ENCODE data around the gene METTL16.
A peak's percentile ranks its signal among the peaks of the same experiment; 100 is the strongest.
"Not testable (repeated sequence)": the region's sequence is repeated elsewhere in the genome, so short reads cannot be mapped to it uniquely, and the experiment has no call there.

The METTL16 gene

DNA sequence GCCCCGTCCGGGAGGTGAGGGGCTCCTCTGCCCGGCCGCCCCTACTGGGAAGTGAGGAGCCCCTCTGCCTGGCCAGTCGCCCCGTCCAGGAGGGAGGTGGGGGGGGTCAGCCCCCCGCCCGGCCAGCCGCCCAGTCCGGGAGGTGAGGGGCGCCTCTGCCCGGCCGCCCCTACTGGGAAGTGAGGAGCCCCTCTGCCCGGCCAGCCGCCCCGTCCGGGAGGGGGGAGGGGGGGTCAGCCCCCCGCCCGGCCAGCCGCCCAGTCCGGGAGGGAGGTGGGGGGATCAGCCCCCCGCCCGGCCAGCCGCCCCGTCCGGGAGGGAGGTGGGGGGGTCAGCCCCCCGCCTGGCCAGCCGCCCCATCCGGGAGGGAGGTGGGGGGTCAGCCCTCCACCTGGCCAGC, 64.2 kb downstream of the METTL16 start:
- not testable (repeated sequence) for DNase-seq

DNA sequence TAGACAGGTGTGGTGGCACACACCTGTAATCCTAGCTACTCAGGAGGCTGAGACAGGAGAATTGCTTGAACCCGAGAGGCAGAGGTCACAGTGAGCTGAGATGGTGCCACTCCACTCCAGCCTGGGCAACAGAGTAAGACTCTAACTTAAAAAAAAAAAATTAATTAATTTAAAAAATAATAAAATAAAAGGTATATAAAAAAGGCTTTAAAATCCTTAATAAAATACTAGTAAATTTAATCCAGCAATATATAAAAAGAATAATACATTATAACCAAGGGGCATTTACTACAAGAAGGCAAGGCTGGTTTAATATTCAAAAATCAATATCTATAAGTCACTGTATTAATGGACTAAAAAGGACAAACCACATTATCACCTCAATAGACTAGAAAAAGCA, 66.0 kb downstream of the METTL16 start:
- no peak for DNase-seq

DNA sequence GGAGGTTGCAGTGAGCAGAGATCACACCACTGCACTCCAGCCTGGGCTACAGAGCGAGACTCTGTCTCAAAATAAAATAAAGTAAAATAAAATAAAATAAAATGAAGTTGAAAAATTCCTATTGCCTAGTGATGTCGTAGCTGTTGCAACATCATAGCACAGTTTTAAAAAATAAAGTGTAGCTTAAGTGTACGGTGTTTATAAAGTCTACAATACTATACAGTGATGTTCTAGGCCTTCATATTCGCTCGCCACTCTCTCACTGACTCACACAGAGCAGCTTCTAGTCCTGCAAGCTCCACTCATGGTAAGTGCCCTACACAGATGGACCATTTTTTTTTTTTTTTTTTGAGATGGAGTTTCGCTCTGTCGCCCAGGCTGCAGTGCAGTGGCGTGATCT, 67.3 kb downstream of the METTL16 start:
- no peak for DNase-seq

DNA sequence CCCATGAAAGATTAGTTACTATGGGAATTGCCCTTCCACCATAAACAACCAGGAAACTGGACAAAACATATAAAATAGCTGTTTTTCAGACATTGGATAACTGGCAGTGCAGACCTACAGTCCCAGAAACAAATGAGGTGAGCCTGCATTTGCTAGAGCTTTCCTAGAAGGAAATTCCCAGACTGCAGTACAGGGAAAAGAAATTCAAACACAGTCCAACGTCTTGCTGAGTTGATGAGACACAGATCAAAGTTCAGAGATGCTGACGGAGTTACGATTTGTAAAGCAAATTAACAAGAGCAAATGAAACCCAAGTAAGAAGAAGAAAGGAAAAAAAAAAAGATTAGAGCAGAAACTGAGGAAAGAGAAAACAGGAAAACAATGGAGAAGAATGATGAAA, 69.5 kb downstream of the METTL16 start:
- DNase-seq, result no peak

DNA sequence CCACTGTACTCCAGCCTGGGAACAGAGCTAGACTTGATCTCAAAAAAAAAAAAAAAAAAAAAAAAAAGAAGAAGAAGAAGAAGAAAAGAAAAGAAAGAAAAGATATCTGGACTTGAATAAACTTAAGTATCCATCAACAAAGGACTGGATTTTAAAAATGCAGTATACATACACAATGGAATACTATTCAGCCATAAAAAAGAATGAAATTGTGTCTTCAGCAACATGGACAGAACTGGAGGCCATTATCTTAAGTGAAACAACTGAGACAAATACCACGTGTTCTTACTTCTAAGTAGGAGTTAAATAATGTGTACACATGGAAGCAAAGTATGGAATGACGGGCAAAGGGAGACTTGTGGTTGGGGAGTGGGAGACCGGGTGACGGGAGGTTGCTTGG, 70.8 kb downstream of the METTL16 start:
- no peak for DNase-seq

DNA sequence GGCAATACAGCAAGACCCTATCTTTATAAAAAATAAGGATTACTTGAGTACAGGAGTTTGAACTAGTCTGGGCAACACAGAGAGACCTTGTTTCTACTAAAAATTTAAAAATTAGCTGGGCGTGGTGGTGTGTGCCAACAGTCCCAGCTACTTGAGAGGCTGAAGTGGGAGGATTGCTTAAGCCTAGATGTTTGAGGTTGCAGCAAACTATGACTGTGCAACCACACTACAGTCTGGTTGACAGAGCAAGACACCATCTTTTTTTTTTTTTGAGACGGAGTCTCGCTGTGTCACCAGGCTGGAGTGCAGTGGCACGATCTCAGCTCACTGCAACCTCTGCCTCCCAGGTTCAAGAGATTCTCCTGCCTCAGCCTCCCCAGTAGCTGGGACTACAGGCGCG, 71.7 kb downstream of the METTL16 start:
- peak; percentile 27 for DNase-seq

DNA sequence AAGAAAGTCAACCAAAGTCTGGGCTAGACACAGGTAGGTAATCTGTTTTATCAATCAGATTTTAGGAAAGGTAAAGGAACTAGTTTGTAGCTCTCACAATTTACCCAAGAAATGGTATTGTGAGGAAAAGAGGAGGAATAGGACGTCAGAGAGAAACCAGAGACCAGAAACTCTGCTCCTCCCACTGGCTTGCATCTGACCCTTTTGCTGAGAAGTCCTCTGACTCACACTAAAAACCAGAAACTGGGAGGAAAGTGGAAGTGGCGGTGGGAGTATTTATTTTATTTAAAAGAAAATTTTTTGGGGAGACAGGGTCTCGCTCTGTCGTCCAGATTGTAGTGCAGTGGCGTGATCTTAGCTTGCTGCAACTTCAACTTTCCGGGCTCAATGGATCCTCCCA, 72.9 kb downstream of the METTL16 start:
- DNase-seq, result peak; percentile 36

DNA sequence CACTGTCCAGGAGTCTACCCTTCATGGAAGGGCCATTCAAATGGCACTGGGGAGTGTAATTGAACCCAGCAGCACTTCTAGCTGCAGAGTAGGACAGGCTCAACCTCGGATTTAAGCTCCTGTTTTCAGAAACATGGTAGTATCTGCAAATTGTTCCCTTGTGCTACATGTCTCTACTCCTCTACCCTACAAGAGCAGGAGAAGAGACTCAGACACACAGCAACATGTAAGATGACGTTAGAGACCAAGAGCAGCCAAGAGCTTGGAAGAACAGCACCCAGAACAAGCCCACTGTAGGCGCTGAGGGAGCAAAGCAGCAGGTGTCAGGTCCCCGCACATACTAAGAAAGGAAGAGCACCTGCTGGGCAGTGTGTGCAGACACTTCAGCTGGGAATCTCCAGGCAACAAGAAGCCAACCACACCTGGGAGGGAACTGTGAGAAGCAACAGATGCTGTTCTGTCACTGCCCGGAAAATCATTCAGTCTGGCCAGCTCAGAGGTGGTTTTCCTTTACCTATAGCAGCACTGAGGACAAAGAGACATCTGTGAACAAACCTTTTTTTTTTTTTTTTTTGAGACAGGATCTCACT, 75.3 kb downstream of the METTL16 start:
- no peak for DNase-seq

DNA sequence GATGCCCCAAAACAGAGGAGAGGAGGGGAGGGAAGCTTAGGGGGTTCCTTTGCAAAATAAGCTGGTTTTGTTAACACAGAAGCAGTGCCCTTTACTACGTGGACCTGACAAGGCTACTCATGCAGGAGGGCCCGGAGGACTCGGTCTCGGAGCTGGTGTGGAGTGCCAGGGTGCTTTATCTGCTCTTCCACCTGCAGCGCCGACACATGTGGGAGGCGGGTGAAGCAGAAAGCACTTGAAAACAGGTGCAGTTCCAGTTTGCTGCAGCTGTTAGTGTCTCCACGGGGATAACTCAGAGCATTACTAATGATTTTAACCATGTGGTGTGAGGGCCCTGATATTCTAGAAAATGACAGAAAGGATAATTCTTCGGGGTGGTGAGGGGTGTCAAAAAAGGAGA, 75.8 kb downstream of the METTL16 start:
- no peak for DNase-seq

DNA sequence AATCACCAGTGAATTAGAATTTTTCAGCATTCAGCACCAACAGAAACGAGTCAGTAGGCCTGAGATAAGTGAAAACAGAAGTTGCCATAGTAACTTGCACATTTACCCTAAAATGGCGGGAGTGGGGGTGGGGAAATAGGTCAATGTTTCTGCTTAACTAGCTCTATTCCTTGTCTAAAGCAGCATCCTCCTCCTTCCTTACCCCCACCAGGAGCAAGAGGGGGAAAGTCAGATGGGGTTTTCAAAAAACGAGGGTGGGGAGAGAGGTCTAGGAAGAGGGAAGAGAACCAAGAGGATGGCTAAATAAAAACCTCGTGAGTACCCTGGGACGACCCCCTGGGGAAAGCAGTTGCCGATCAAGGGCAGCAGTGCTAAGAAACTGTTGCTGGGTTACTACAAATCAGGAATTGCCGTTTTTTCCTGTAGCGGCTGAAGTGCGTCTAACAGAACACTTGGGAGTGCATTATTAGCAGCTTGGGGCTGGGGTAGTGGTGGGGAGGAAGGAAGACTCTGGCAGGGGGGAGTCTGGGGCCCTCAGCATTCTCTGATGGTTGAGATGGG, 76.4 kb downstream of the METTL16 start:
- peak; percentile 49 for DNase-seq

DNA sequence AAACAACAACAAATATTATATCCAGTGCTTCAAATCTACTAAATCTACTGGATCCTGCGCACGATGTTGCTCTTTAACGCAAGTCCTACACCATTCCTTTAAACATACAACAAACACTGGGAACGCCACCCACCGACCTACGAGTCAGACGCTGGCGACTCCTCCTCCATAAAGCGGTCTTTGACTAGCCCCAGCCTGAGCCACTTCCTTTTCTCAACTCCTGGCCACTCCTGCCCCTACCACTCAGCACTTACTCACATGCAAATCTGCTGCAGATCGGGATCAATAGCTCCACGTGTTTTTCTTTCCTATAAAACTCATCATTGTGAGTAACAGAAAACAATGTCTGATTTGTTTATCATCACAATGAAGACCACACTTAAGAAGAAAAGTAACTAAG, 78.0 kb downstream of the METTL16 start:
- DNase-seq, result peak; percentile 20

DNA sequence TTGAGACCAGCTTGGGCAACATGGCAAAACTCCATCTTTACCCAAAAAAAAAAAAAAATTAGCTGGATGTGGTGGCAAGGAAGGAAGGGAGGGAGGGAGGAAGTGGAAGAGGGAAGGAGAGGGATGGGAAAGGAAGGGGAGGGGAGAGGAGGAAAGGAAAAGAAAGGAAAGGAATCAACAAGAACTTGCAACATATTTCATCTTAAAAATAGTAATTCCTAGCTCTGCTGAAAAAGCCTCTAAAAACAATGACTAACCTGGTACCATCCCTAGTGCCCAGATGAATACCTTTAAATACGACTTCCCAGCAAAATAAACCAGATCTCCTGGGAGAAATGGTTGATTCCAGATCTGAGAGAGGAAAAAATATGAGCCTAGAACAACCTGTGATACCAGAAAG, 83.8 kb downstream of the METTL16 start:
- no peak for DNase-seq

DNA sequence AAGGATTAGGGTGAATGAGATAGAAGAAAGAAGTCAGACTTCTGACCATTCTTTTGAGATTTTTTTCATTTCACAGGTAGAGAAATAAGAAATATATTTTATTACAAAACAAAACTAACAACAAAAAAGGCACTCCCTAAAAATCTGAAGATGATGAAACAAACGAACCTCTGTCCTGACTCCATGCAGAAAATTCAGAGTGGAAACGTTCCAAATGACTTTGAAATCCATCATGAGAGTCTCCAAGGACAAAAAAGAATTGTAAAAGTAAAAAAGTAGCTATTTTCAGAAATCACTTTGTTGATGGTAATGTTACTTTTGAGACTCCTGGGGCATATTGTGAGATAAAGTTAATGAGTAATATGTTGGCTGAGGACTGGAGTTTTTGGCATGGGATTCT, 84.5 kb downstream of the METTL16 start:
- no peak for DNase-seq

DNA sequence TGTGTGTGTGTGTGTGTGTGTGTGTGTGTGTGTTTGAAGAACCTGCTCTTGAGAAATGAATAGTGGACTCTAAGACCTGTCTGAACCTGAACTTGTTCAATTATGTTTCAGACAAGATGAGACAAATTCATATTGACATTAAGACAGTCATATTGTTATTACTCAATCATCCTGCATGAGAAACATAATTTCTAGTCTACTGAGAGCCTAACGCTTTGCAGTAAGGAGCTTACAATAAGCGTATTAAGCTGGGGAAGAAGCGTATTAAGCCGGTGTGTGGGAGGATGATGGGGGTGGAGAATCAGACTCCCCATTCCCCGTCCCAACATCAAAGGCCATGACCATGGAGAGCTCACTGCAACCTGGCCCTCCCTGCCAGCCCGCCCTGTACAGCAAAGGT, 88.4 kb downstream of the METTL16 start:
- DNase-seq, result no peak

DNA sequence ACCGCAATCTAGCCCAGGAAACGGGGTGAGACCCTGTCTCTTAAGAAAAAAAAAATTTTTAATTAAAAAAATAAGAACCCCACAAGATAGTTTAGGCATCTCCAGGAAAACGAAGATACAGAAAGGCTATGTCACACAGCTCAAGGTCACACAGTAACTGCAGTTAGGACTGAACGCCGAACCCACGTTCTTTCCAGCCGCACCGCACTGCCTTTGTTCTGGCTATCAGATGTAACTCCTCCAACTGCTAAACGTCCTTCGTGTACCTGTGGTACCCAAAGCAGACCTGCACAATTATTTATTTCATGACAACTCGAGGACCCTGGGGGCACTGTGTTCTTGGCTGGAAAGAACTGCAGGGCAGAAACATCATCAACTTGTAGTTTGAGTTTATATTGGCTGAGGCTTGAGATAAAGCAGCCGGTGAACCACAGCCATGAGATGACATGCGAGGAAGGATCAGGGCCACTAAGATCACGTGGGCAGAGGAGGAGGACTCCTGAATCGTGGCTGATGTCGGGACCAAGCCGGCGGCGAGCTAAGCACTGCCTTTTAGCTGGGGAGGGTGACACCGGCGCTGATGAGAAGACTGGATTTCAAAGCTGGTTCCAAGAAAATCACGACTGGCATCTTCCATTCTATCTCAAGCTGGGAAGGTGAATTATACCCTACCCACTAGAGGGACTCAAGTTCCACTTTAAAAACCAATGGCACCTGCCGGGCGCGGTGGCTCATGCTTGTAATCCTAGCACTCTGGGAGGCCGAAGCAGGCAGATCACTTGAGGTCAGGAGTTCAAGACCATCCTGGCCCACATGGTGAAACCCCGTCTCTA, 90.2 kb downstream of the METTL16 start:
- DNase-seq, result no peak

DNA sequence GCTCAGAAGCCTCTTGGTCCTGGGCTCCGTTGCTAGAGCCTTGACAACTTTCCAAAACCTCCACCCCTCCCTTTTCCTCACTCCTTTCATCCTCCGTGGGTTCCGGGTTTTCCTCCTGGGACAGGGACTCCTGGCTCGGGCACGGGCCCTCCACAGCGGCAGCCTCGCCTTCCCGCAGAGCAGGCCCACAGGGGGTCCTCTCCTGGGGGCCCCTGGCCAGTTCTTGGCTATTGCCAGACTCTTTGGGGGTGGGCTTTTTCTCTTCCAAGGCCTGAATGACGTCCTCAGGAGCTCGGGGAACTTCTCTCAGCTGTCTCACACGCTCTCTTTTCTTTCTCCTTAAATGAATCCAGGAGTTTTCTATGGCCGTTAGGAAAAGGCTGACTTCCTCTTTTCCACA, 91.5 kb downstream of the METTL16 start:
- DNase-seq, result no peak

DNA sequence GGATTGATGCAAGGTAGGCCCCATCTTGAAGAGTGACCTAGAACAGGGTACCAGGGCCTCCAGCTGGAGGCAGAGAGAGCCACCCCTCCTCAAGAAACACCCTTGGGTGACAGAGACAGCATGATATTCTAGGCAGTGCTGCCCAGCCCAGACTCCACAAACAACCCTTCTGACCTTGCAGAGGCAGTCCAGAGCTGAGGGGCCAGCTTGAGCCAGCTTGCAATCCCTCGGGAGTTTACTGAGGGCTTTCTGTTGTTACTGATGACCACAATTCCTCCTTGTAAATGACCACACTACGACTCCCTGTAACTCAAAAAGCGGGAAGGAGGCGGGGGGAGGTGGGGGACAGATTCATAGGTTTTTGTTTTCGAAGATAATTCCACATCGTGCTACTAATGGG, 92.2 kb downstream of the METTL16 start:
- DNase-seq, result no peak

DNA sequence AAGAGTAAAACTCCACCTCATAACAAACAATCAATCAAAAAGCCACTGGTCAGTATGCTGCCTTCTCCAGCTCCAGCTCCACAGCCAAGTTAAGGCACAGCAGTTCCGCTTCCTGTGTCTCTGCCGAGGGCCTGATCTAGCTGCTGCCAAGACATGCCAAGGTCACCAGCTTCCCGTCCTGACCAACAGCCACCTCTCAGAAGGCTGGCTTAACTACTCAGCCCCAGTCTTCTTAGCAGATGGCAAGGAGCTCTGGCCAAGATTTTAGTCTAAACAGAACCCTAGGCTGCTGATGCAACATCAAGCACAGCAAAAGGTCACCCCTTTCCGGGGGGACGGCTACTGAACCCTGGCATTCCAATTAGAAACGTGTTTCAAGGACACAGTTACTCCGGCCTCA, 93.1 kb downstream of the METTL16 start:
- DNase-seq, result no peak

DNA sequence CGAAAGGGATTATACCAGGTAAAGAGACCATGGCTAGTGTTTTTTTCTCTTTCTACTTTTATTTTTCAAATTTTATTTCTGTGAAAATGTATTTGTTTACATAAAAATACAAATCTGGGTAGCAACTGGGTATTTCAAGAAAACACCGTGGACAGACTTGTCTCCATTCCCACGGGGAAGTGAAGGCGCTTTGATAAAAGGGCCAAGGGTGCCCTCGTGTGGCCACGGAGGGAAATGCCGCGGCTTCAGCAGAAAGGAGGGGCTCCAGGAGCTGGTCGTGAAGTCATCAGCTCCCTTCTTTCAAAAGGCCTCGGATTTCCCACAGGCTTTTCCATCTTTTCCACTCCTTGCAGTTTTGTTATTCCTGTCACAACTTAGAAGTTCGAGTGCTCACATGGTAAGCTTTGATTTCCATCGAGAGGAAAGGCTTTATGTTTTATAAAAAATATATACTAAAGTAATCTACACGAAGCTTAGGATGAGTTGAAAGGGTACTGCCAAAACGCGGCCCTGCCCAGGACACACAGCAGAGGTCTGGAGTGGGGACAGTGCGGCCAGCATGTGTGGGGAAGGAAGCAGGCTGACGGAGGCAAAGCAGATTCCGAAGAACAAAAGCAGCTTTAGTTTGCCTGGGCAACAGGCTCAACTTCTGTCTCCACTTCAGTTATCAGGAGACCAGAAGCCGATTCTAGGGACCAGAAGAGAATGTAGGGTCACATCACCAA, 95.5 kb downstream of the METTL16 start:
- peak; percentile 85 for DNase-seq

DNA sequence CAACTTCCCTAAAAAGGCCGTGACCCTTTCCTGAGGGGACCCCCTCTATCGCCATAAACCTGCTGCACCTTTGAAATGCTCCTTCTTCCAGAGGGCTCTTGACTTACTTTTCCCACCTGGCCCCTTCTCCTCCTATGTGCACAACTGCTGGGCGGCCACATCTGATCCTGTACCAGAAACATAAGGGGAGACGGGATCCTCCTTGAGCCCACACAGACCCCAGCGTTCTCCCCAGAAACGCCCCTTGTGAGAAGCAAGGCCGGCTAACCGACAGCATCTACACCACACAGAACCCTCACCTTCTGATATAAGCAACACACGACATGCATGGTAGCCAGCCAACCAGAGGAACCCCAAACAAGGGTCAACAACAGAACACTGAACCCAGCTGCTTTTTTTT, 96.6 kb downstream of the METTL16 start:
- DNase-seq, result no peak

DNA sequence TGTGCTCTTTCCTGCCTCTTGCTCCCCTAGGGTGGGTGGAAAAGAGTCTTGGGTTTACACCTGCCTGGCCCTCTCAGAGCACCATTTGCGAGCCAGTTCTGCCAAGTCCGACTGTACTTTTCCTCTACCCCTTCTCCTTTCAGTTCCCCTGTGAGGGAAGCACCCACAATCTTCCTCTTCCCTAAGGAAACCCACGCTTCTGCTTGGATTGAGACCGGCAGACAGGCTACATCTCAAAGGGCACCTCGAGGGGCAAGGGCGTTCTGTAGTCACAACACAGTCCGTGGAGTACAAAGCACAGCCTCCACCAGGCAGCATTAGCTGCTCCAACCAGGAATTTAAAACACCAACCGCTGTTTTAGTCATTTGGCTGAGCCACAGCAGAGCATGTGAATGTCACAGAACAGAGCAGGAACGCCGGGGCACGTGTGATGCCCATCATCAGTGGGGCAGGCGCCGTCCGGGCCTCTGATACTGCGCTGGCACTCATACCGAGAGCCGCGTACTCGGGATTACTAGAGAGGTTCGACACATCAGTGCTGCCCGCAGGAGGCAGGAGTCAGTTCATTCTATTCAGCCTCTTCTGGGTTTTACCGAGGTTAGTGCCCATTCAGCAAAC, 97.1 kb downstream of the METTL16 start:
- no peak for DNase-seq

DNA sequence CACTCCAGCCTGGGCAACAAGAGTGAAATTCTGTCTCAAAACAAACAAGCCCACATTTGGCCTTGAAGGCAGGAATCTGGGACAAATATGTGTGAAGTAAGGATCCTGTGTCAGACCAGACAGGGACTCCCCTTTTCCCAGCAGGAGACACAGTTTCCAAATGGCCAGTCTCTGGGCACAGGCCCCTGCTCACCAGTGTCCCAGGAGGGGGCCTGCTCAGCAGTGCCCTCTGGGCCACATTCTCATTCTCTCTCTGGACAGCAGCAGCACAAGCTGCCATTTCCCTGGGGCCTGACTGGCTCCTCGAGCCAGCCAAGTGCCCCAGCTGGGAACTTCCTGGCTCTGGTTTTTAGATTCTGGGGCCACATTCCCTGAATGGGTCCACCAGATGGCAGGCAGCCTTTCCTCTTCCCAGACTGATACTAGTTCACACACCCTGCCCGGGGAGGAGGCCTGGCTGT, 99.1 kb downstream of the METTL16 start:
- DNase-seq, result no peak

DNA sequence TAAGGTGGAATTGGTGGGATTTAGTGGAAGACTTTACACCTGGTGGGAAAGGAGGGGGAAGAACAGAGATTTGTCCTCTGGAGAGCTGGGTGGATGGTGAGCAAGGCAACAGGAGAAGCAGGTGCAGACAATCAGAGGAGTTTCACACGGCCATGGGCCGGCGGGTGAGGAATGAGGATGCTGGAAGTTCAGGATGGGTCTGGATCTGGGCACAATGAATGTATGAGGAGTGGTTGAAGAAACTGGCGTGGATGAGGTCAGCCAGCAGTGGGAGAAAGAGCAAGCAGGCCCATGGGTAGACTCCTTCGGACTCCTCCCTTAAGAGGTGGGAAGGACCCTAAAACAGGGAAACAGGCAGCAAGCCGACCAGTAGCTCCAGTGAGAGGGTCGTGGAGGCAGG, 100.7 kb downstream of the METTL16 start:
- no peak for DNase-seq

Data from fibroblast of upper back skin (primary cell).